ENCODE measurements around the gene MROH7.

DNA sequence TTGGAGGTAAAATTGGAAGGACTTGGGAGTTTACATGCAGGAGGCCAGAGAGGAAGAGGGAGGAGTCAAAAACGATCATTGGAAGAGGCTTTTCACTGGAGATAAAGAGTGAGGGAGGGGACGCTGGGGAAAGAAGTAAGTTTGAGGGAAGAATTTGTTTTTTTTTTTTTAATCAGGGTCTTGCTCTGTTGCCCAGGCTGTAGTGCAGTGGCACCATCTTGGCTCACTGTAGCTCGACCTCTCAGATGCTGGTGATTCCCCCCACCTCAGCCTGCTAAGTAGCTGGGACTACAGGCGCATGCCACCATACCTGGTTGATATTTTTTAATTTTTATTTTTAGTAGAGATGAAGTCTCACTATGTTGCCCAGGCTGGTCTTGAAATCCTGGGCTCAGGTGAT is 1.2 kb upstream of the MROH7 start:
- no peak for TF ChIP-seq BHLHE40 (IDR thresholded peaks at IDR 0.05; ENCODE audit: low read length)
- no peak for TF ChIP-seq PRPF4 (IDR thresholded peaks at IDR 0.05; ENCODE audit: low read depth, low read length, poor library complexity, severe bottlenecking)
- TF ChIP-seq PTBP1 (IDR thresholded peaks at IDR 0.05; ENCODE audit: low read depth, low read length, poor library complexity, severe bottlenecking), result no peak
- TF ChIP-seq ZNF879 (CRISPR knock-in tag; IDR thresholded peaks at IDR 0.05), result no peak
- no peak for TF ChIP-seq SP4 (CRISPR knock-in tag; IDR thresholded peaks at IDR 0.05)
- no peak for TF ChIP-seq BORCS8-MEF2B (CRISPR knock-in tag; IDR thresholded peaks at IDR 0.05)
- TF ChIP-seq FOXK2 (IDR thresholded peaks at IDR 0.05), result no peak
- TF ChIP-seq HDAC6 (IDR thresholded peaks at IDR 0.05; ENCODE audit: low read depth, low read length), result no peak
- TF ChIP-seq ZNF362 (CRISPR knock-in tag; IDR thresholded peaks at IDR 0.05; ENCODE audit: borderline replicate concordance), result no peak

All from HepG2 (cell line).